Activated CD8-positive, alpha-beta T cell treated with anti-CD3 and anti-CD28 coated beads for 36 hours (primary cell): ENCODE measurements around the gene DIPK1A. TPM values are rescaled to one million over a fixed set of nuclear protein-coding genes. Genes with fewer than 3 reads are reported as not detected.

Experiments
- ATAC-seq: fragments of 200-7000 bp; cut with Tn5 transposase; one replicate; pipeline ENCODE4 v1.10.0; 2021; ENCODE audit warnings: mild to moderate bottlenecking, moderate library complexity
- CTCF ChIA-PET: fragments of 350-600 bp; sonication (Branson Sonifier 250); formaldehyde crosslinking; loops from one replicate; lab custom pipeline; 2021; ENCODE audit warnings: antibody characterized with exemption; lab: Charles Lee
- POLR2A ChIA-PET: fragments of 350-600 bp; sonication (Branson Sonifier 250); formaldehyde crosslinking; loops from one replicate; lab custom pipeline; 2021; ENCODE audit warnings: antibody characterized with exemption; lab: Charles Lee
- DNase-seq: peaks from one replicate; pipeline ENCODE4 v3.0.0-alpha.2; 2020
- H3K27ac Mint-ChIP-seq: one replicate; pipeline ENCODE4 v1.8.0; 2021; ENCODE audit warnings: mild to moderate bottlenecking, mixed read lengths
- H3K27me3 Mint-ChIP-seq: one replicate; pipeline ENCODE4 v1.8.0; 2021; ENCODE audit warnings: mixed read lengths
- H3K36me3 Mint-ChIP-seq: one replicate; pipeline ENCODE4 v1.8.0; 2021; ENCODE audit warnings: low read depth, mixed read lengths
- H3K4me1 Mint-ChIP-seq: one replicate; pipeline ENCODE4 v1.8.0; 2021; ENCODE audit warnings: low read depth, mixed read lengths
- H3K4me3 Mint-ChIP-seq: one replicate; pipeline ENCODE4 v1.8.0; 2021; ENCODE audit warnings: mild to moderate bottlenecking, moderate library complexity, mixed read lengths
- H3K9me3 Mint-ChIP-seq: one replicate; pipeline ENCODE4 v1.8.0; 2021; ENCODE audit warnings: mixed read lengths
- intact Hi-C: fragments of 100-400 bp; cut with micrococcal nuclease; formaldehyde crosslinking; loops from one replicate; pipeline ENCODE4 v1.10.0; 2022
- total RNA-seq, 2 experiments: library from RNA; stranded (reverse); gene quantifications; one replicate each; pipeline ENCODE4 v1.2.3, GENCODE V29; 2021
- TF ChIP-seq, protein P1 (sequence below): fragments of 200-600 bp; IDR thresholded peaks from one replicate; pipeline ENCODE4 v1.8.0; 2022; ENCODE audit warnings: antibody characterized with exemption, mild to moderate bottlenecking

The DIPK1A gene
- total RNA-seq, 2 experiments from 2014 or later, result 8.1 to 9.0 TPM

DNA sequence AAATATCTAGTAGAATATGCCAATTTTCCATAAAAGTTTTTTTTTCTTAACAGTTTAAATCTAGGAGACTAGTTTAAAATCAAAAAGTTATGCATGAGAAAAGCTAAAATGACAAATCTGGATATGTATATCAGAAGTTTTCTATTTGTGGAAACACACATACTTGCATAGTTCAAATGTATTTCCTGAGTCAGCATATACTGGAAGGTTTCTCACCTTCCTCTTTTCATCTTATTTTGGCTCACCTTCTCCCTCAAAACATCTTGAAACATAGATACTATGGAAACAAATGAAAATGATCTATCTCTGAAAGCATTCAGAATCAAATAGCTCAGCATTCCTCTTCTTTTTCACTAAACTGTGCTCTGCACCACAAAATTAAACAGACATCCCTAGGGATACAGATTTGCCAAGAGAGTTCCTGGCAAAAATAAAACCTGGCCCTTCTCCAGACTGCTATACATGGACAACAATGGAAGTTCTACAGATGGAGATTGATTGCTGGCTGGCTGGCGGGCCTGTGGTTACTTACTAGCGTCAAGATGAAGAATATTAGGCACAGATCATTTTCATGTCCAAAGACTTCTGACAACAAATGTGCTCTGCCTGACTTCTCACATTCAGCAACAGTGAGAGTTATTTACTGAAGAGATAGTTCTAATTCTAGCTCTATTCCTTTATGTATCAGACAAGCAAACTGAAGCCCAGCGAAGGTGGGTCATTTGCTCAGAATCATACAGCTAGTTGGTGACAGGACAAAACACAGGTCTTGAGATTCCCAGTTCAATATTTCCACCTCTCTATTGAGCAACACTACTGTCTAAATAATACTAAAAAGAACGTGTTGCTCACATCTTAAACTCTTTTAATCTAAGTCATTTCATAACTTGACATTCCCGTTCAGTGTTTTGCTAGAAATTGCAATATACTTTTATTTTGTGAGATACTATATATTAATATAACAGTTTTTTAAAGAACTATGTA is 26.6 kb downstream of the DIPK1A start:
- no peak for DNase-seq
- POLR2A ChIA-PET, result no interaction called here

DNA sequence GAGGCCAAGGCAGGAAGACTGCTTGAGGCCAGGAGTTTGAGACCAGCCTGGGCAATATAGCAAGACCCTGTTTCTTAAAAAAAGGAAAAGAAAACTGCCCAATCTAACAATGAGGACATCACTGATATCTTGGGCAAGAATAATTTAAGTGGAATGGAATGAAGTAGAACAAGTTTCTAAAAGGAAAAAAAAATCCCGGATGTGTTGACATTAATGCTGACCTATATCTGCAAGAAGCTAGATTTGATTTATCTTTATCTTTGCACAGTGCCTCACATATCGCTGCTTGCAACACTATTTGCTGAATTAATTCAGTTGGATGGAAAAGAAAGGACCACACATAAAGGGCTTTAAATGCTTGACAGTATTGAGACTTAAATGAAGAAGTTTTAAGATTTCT is 27.8 kb downstream of the DIPK1A start:
- Mint-ChIP-seq H3K4me3 (no peak overlapping the region), H3K36me3 (peaks cover 7% of the 10 kb centered on the region), H3K4me1 (peaks cover 47% of the 10 kb centered on the region), H3K9me3 (no peaks in the 10 kb centered on the region), H3K27ac (no peak overlapping the region), H3K27me3 (no peaks in the 10 kb centered on the region)
- ATAC-seq (no peak), DNase-seq (no peak)
- intact Hi-C loops, result no loop called here
- ChIA-PET CTCF (interaction anchor here (1.8 kb wide), 1 partner anchor 75 kb away, joined by 5 read pairs; no protein-coding TSS in a partner anchor), POLR2A (no interaction called here)
- TF ChIP-seq, protein P1, sequence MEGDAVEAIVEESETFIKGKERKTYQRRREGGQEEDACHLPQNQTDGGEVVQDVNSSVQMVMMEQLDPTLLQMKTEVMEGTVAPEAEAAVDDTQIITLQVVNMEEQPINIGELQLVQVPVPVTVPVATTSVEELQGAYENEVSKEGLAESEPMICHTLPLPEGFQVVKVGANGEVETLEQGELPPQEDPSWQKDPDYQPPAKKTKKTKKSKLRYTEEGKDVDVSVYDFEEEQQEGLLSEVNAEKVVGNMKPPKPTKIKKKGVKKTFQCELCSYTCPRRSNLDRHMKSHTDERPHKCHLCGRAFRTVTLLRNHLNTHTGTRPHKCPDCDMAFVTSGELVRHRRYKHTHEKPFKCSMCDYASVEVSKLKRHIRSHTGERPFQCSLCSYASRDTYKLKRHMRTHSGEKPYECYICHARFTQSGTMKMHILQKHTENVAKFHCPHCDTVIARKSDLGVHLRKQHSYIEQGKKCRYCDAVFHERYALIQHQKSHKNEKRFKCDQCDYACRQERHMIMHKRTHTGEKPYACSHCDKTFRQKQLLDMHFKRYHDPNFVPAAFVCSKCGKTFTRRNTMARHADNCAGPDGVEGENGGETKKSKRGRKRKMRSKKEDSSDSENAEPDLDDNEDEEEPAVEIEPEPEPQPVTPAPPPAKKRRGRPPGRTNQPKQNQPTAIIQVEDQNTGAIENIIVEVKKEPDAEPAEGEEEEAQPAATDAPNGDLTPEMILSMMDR, result no peak

More for the DNA sequence above, 26.6 kb downstream of the DIPK1A start:
- Mint-ChIP-seq H3K4me1 (peaks cover 45% of the 10 kb centered on the region), H3K9me3 (no peaks in the 10 kb centered on the region), H3K27ac (no peak overlapping the region), H3K4me3 (no peak overlapping the region), H3K27me3 (no peaks in the 10 kb centered on the region), H3K36me3 (peaks cover 4% of the 10 kb centered on the region)
- ATAC-seq, result no peak
- TF ChIP-seq, protein P1, result no peak
- intact Hi-C loops, result no loop called here
- CTCF ChIA-PET, result interaction anchor here (1.8 to 3.1 kb wide), 2 partner anchors 59 to 76 kb away, joined by 5 to 11 read pairs; no protein-coding TSS in a partner anchor

DNA sequence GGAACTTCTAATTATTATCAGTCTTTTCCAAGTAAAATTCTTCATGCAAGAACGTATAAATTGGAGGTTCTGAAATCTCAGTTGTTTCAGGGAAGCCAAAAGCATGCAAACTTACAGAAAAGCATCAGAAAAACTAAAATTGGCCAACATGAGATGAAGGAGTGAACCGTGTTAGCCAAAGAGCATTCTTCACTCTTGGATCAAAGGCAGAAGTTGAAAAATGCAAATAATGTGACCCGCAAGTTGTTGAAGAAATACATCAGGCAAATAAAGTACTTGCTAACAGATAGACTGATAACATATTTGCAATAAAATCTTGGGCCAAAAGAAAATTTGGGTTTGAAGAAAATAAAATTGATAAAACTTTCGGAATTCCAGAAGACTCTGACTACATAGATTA is 29.6 kb downstream of the DIPK1A start:
- Mint-ChIP-seq H3K9me3 (no peaks in the 10 kb centered on the region), H3K36me3 (peaks cover 9% of the 10 kb centered on the region), H3K4me1 (peaks cover 38% of the 10 kb centered on the region), H3K27me3 (no peaks in the 10 kb centered on the region), H3K4me3 (no peak overlapping the region), H3K27ac (no peak overlapping the region)
- intact Hi-C loops, result no loop called here
- ATAC-seq (no peak), DNase-seq (no peak)
- ChIA-PET CTCF (interaction anchor here (1.0 kb wide), 1 partner anchor 12 kb away, joined by 3 read pairs; no protein-coding TSS in a partner anchor), POLR2A (no interaction called here)
- TF ChIP-seq, protein P1, result no peak

DNA sequence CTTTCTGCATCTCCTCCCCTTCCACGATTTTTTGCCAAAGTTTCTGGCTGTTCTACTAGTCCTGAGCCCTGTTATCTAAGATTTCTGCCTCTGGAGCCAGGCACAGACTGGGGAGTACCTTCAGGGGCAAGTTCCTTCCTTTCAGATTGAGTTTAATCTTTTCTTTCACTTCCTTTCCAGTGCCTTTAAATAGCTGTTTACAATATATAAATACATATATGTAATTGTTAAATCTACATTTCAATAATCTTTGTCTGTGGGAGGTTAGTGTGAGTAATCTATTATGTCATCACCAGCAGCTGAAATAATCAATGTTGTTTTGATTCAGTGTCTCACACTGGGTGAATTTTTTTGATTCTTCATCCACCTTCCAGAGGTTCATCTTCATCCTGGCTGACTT is 31.8 kb downstream of the DIPK1A start:
- intact Hi-C loops, result no loop called here
- H3K4me1 Mint-ChIP-seq, result peaks cover 28% of the 10 kb centered on the region
- no peak for DNase-seq
- H3K4me3 Mint-ChIP-seq, result no peak overlapping the region
- H3K36me3 Mint-ChIP-seq, result peaks cover 9% of the 10 kb centered on the region
- H3K9me3 Mint-ChIP-seq, result no peaks in the 10 kb centered on the region
- ATAC-seq, result peak; percentile 13
- no peak overlapping the region for H3K27ac Mint-ChIP-seq
- no peaks in the 10 kb centered on the region for H3K27me3 Mint-ChIP-seq
- TF ChIP-seq, protein P1, result no peak
- POLR2A ChIA-PET, result interaction anchor here (1.4 to 1.8 kb wide), 2 partner anchors 32 to 64 kb away, joined by 3 to 5 read pairs; partner anchors contain the start of gene DIPK1A
- CTCF ChIA-PET, result interaction anchor here (0.8 to 1.4 kb wide), 4 partner anchors 39 to 111 kb away, joined by 3 to 5 read pairs (median 3); no protein-coding TSS in a partner anchor
